ENCODE measurements around the gene SERHL2. TPM values are rescaled to one million over a fixed set of nuclear protein-coding genes. Genes with fewer than 3 reads are reported as not detected.

The SERHL2 gene
- polyA plus RNA-seq, 1 of the 3 experiments (the other 2 are of a cell fraction), result 3.1 TPM

DNA sequence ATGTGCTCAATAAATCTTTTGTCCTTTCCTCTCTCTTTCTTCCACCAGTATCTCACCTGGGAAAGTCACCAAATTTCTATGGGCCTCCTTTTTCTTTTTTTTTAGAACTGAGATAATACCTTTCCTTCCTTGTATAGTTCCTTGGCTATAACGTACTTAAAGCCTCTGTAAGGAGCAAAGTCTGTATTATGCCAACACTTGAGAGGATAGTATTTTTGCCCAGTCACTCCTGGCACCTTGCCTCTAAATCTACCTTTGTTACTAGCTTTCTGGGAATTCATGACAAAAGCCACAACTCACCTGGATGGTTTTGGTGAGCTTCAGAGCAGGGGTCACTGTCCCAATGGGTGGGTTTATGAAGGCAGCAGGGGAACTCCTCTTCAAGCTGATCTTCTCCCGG is 48.7 kb downstream of the SERHL2 start:
- CTCF ChIA-PET, result no interaction called here
- Histone ChIP-seq H3K9me2 (no peaks in the 10 kb centered on the region), H3K79me2 (ENCODE audit: insufficient read depth) (peaks cover 53% of the 10 kb centered on the region), H3K27ac (ENCODE audit: low read depth in 2 of 2, low read length in 1 of 2) (no peak overlapping the region), H3K27me3 (ENCODE audit: insufficient read depth) (no peaks in the 10 kb centered on the region), H3K4me2 (no peak overlapping the region), H3K9me3 (no peaks in the 10 kb centered on the region), H2AFZ (ENCODE audit: low read depth) (no peak overlapping the region), H3K36me3 (replicated peaks in 1 of 2; ENCODE audit: control insufficient read depth in 1 of 2, insufficient read depth in 2 of 2, low read length in 1 of 2) (peaks cover 6 to 16% of the 10 kb centered on the region in 2 experiments), H3K9ac (no peak overlapping the region), H3F3A (replicated peaks; ENCODE audit: insufficient read depth) (no peaks in the 10 kb centered on the region), H4K20me1 (ENCODE audit: insufficient read depth) (peaks cover 12% of the 10 kb centered on the region; the same call in 1 of the 2 replicates), H3K4me3 (ENCODE audit: low read depth in 2 of 2, low read length in 1 of 2) (no peak overlapping the region), H3K4me1 (ENCODE audit: control insufficient read depth in 1 of 2, insufficient read depth in 2 of 2, low read depth in 1 of 2, low read length in 1 of 2) (no peaks in the 10 kb centered on the region; a peak in 1 of 4 replicates)
- POLR2A ChIA-PET, result no interaction called here
- 64% methylated on average over 2 of the region's 2 CpGs for WGBS (ENCODE audit: low lambda C conversion rate)
- TF ChIP-seq, protein P1, sequence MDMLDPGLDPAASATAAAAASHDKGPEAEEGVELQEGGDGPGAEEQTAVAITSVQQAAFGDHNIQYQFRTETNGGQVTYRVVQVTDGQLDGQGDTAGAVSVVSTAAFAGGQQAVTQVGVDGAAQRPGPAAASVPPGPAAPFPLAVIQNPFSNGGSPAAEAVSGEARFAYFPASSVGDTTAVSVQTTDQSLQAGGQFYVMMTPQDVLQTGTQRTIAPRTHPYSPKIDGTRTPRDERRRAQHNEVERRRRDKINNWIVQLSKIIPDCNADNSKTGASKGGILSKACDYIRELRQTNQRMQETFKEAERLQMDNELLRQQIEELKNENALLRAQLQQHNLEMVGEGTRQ (IDR thresholded peaks at IDR 0.05; ENCODE audit: borderline replicate concordance, low read depth, low read length), result no peak
- TF ChIP-seq RFX5 (IDR thresholded peaks at IDR 0.05; ENCODE audit: low read length) (no peak), RXRA (IDR thresholded peaks at IDR 0.05; ENCODE audit: borderline replicate concordance, low read depth) (no peak), FOXM1 (IDR thresholded peaks at IDR 0.05; ENCODE audit: low read depth) (no peak), POLR2AphosphoS5 (IDR thresholded peaks at IDR 0.05; ENCODE audit: low read depth, low read length) (no peak), RCOR1 (IDR thresholded peaks at IDR 0.05; ENCODE audit: low read length) (no peak), TCF12 (IDR thresholded peaks at IDR 0.05) (no peak), TEAD4 (IDR thresholded peaks at IDR 0.05; ENCODE audit: borderline replicate concordance, insufficient read depth) (no peak), GATA2 (CRISPR knock-in tag; IDR thresholded peaks at IDR 0.05) (no peak), FOXJ3 (CRISPR knock-in tag; IDR thresholded peaks at IDR 0.05) (no peak), EZH2phosphoT487 (IDR thresholded peaks at IDR 0.05; ENCODE audit: borderline replicate concordance, low read depth) (no peak), ELF1 (IDR thresholded peaks at IDR 0.05) (no peak)
- TF ChIP-seq, protein P2, sequence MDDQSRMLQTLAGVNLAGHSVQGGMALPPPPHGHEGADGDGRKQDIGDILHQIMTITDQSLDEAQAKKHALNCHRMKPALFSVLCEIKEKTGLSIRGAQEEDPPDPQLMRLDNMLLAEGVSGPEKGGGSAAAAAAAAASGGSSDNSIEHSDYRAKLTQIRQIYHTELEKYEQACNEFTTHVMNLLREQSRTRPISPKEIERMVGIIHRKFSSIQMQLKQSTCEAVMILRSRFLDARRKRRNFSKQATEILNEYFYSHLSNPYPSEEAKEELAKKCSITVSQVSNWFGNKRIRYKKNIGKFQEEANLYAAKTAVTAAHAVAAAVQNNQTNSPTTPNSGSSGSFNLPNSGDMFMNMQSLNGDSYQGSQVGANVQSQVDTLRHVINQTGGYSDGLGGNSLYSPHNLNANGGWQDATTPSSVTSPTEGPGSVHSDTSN (IDR thresholded peaks at IDR 0.05), result no peak
- TF ChIP-seq, protein P3, sequence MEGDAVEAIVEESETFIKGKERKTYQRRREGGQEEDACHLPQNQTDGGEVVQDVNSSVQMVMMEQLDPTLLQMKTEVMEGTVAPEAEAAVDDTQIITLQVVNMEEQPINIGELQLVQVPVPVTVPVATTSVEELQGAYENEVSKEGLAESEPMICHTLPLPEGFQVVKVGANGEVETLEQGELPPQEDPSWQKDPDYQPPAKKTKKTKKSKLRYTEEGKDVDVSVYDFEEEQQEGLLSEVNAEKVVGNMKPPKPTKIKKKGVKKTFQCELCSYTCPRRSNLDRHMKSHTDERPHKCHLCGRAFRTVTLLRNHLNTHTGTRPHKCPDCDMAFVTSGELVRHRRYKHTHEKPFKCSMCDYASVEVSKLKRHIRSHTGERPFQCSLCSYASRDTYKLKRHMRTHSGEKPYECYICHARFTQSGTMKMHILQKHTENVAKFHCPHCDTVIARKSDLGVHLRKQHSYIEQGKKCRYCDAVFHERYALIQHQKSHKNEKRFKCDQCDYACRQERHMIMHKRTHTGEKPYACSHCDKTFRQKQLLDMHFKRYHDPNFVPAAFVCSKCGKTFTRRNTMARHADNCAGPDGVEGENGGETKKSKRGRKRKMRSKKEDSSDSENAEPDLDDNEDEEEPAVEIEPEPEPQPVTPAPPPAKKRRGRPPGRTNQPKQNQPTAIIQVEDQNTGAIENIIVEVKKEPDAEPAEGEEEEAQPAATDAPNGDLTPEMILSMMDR (IDR thresholded peaks at IDR 0.05), result no peak
- TF ChIP-seq, protein P4, sequence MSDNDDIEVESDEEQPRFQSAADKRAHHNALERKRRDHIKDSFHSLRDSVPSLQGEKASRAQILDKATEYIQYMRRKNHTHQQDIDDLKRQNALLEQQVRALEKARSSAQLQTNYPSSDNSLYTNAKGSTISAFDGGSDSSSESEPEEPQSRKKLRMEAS (IDR thresholded peaks at IDR 0.05; ENCODE audit: low read depth), result no peak
- TF ChIP-seq, protein P5, sequence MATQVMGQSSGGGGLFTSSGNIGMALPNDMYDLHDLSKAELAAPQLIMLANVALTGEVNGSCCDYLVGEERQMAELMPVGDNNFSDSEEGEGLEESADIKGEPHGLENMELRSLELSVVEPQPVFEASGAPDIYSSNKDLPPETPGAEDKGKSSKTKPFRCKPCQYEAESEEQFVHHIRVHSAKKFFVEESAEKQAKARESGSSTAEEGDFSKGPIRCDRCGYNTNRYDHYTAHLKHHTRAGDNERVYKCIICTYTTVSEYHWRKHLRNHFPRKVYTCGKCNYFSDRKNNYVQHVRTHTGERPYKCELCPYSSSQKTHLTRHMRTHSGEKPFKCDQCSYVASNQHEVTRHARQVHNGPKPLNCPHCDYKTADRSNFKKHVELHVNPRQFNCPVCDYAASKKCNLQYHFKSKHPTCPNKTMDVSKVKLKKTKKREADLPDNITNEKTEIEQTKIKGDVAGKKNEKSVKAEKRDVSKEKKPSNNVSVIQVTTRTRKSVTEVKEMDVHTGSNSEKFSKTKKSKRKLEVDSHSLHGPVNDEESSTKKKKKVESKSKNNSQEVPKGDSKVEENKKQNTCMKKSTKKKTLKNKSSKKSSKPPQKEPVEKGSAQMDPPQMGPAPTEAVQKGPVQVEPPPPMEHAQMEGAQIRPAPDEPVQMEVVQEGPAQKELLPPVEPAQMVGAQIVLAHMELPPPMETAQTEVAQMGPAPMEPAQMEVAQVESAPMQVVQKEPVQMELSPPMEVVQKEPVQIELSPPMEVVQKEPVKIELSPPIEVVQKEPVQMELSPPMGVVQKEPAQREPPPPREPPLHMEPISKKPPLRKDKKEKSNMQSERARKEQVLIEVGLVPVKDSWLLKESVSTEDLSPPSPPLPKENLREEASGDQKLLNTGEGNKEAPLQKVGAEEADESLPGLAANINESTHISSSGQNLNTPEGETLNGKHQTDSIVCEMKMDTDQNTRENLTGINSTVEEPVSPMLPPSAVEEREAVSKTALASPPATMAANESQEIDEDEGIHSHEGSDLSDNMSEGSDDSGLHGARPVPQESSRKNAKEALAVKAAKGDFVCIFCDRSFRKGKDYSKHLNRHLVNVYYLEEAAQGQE (IDR thresholded peaks at IDR 0.05; ENCODE audit: low read depth, low read length), result no peak
- DNase-seq, result no peak
